HK-2 (cell line): Measurements from ENCODE around the gene LIN28B.
"Not testable (repeated sequence)": the region's sequence is repeated elsewhere in the genome, so short reads cannot be mapped to it uniquely, and the experiment has no call there.

Experiments
- DNase-seq: peaks from one replicate; pipeline ENCODE4 v3.0.0-alpha.2; 2018; ENCODE audit not compliant: unreplicated experiment

LIN28B gene

GRCh38 chr6:105013459-105013858, 56.6 kb downstream of the LIN28B start:
- not testable (repeated sequence) for DNase-seq

- no peak for DNase-seq
Measured at GRCh38 chr6:105014448-105014847, 57.5 kb downstream of the LIN28B start.

GRCh38 chr6:105014954-105015353, 58.0 kb downstream of the LIN28B start:
- DNase-seq: no peak

- DNase-seq: no peak
Measured at GRCh38 chr6:105015482-105015881, 58.6 kb downstream of the LIN28B start.

- no peak for DNase-seq
Measured at GRCh38 chr6:105019285-105019684, 62.4 kb downstream of the LIN28B start.

GRCh38 chr6:105021399-105021798, 64.5 kb downstream of the LIN28B start:
- no peak for DNase-seq

- no peak for DNase-seq
Measured at GRCh38 chr6:105022416-105022815, 65.5 kb downstream of the LIN28B start.

- no peak for DNase-seq
Measured at GRCh38 chr6:105024803-105025202, 67.9 kb downstream of the LIN28B start.

- DNase-seq: no peak
Measured at GRCh38 chr6:105028898-105029297, 72.0 kb downstream of the LIN28B start.

- no peak for DNase-seq
Measured at GRCh38 chr6:105029581-105029980, 72.7 kb downstream of the LIN28B start.

GRCh38 chr6:105034470-105034869, 77.6 kb downstream of the LIN28B start:
- no peak for DNase-seq

- DNase-seq: no peak
Measured at GRCh38 chr6:105035299-105035698, 78.4 kb downstream of the LIN28B start.

GRCh38 chr6:105036351-105036750, 79.4 kb downstream of the LIN28B start:
- no peak for DNase-seq

GRCh38 chr6:105038259-105038658, 81.4 kb downstream of the LIN28B start:
- DNase-seq: no peak

GRCh38 chr6:105041880-105042279, 85.0 kb downstream of the LIN28B start:
- DNase-seq: no peak

- DNase-seq: no peak
Measured at GRCh38 chr6:105042648-105043047, 85.7 kb downstream of the LIN28B start.

- DNase-seq: no peak
Measured at GRCh38 chr6:105043979-105044378, 87.1 kb downstream of the LIN28B start.

GRCh38 chr6:105045526-105045925, 88.6 kb downstream of the LIN28B start:
- DNase-seq: no peak

GRCh38 chr6:105051941-105052471, 95.1 kb downstream of the LIN28B start:
- no peak for DNase-seq

GRCh38 chr6:105056646-105057045, 99.7 kb downstream of the LIN28B start:
- no peak for DNase-seq

GRCh38 chr6:105057160-105057559, 100.3 kb downstream of the LIN28B start:
- DNase-seq: no peak

GRCh38 chr6:105058316-105058715, 101.4 kb downstream of the LIN28B start:
- no peak for DNase-seq

GRCh38 chr6:105058846-105059245, 101.9 kb downstream of the LIN28B start:
- no peak for DNase-seq

- DNase-seq: no peak
Measured at GRCh38 chr6:105066233-105066632, 109.3 kb downstream of the LIN28B start.
